Measurements from ENCODE around the gene PRKCB. TPM values are rescaled to one million over a fixed set of nuclear protein-coding genes. Genes with fewer than 3 reads are reported as not detected.

PRKCB gene
- polyA plus RNA-seq, 1 donor (not counting 4 experiments of a cell fraction or from before 2014, with no cell fraction given) = 0.18 TPM

GRCh38 chr16:24139282-24139681 is 303.5 kb downstream of the PRKCB start:
- H3K4me2 ChIP-seq (ENCODE audit: control insufficient read depth, extremely low read depth, insufficient read depth, low read depth, low read length) = no peak overlapping the region
- dilution Hi-C loops (cut with MboI; ENCODE audit: extremely low pct_ligation_motif_present, low sequenced_read_pairs) = no loop called here
- H3K4me1 ChIP-seq (ENCODE audit: control insufficient read depth, extremely low read depth, insufficient read depth, low read length) = no peaks in the 10 kb centered on the region
- no peak overlapping the region for H3K4me3 ChIP-seq (ENCODE audit: control insufficient read depth in 2 of 3, extremely low read depth in 1 of 3, insufficient read depth in 2 of 3, low read depth in 1 of 3, low read length in 3 of 3)
- H3K9me3 ChIP-seq (ENCODE audit: control insufficient read depth, low read depth, low read length) = peaks cover 2% of the 10 kb centered on the region
- no peaks in the 10 kb centered on the region for H3K36me3 ChIP-seq (ENCODE audit: control insufficient read depth in 2 of 2, extremely low read depth in 1 of 2, insufficient read depth in 2 of 2, low read length in 2 of 2)
- no peak for FAIRE-seq
- DNase-seq (ENCODE audit: low read depth, low spot score) = no peak
- no peaks in the 10 kb centered on the region for H3K79me2 ChIP-seq (ENCODE audit: control insufficient read depth, insufficient read depth, low read length)
- H3K27ac ChIP-seq (ENCODE audit: control insufficient read depth, insufficient read depth, low read length) = no peak overlapping the region
- no peak overlapping the region for H3K9ac ChIP-seq (ENCODE audit: control insufficient read depth, extremely low read depth, insufficient read depth, low read length)
- no peaks in the 10 kb centered on the region for H3K9me1 ChIP-seq (ENCODE audit: control insufficient read depth, extremely low read depth, insufficient read depth, low read length)
- no peaks in the 10 kb centered on the region for H3K27me3 ChIP-seq (ENCODE audit: control insufficient read depth, extremely low read depth, insufficient read depth, low read length)
- H4K20me1 ChIP-seq (ENCODE audit: control insufficient read depth, extremely low read depth, insufficient read depth, low read length) = no peaks in the 10 kb centered on the region
- no peak overlapping the region for H2AFZ ChIP-seq (ENCODE audit: control insufficient read depth, low read length)
- TF ChIP-seq CTCF (optimal IDR thresholded peaks at IDR 0.05 in 1 of 3, IDR thresholded peaks at IDR 0.05 in 1 of 3, conservative IDR thresholded peaks at IDR 0.05 in 1 of 3; ENCODE audit: extremely low read depth in 1 of 3, insufficient read depth in 2 of 3, low read length in 3 of 3) (no peak), EZH2 (IDR thresholded peaks at IDR 0.05; ENCODE audit: low read length) (no peak)

GRCh38 chr16:24140730-24141129 is 304.9 kb downstream of the PRKCB start:
- FAIRE-seq (no peak), DNase-seq (ENCODE audit: low read depth, low spot score) (no peak)
- Histone ChIP-seq H3K4me3 (ENCODE audit: control insufficient read depth in 2 of 3, extremely low read depth in 1 of 3, insufficient read depth in 2 of 3, low read depth in 1 of 3, low read length in 3 of 3) (no peak overlapping the region), H3K79me2 (ENCODE audit: control insufficient read depth, insufficient read depth, low read length) (no peaks in the 10 kb centered on the region), H4K20me1 (ENCODE audit: control insufficient read depth, extremely low read depth, insufficient read depth, low read length) (no peaks in the 10 kb centered on the region), H3K27ac (ENCODE audit: control insufficient read depth, insufficient read depth, low read length) (no peak overlapping the region), H3K36me3 (ENCODE audit: control insufficient read depth in 2 of 2, extremely low read depth in 1 of 2, insufficient read depth in 2 of 2, low read length in 2 of 2) (no peaks in the 10 kb centered on the region), H2AFZ (ENCODE audit: control insufficient read depth, low read length) (no peak overlapping the region), H3K4me1 (ENCODE audit: control insufficient read depth, extremely low read depth, insufficient read depth, low read length) (no peaks in the 10 kb centered on the region), H3K27me3 (ENCODE audit: control insufficient read depth, extremely low read depth, insufficient read depth, low read length) (no peaks in the 10 kb centered on the region), H3K9ac (ENCODE audit: control insufficient read depth, extremely low read depth, insufficient read depth, low read length) (no peak overlapping the region), H3K9me1 (ENCODE audit: control insufficient read depth, extremely low read depth, insufficient read depth, low read length) (no peaks in the 10 kb centered on the region), H3K4me2 (ENCODE audit: control insufficient read depth, extremely low read depth, insufficient read depth, low read depth, low read length) (no peak overlapping the region), H3K9me3 (ENCODE audit: control insufficient read depth, low read depth, low read length) (peaks cover 2% of the 10 kb centered on the region)
- dilution Hi-C loops (cut with MboI; ENCODE audit: extremely low pct_ligation_motif_present, low sequenced_read_pairs) = loop anchor here (10.0 kb wide), 1 partner anchor 66 kb away; no protein-coding TSS in a partner anchor
- TF ChIP-seq EZH2 (IDR thresholded peaks at IDR 0.05; ENCODE audit: low read length) = no peak
- TF ChIP-seq CTCF (optimal IDR thresholded peaks at IDR 0.05 in 1 of 3, IDR thresholded peaks at IDR 0.05 in 1 of 3, conservative IDR thresholded peaks at IDR 0.05 in 1 of 3; ENCODE audit: extremely low read depth in 1 of 3, insufficient read depth in 2 of 3, low read length in 3 of 3) = no peak

All from keratinocyte (primary cell).